GM11168 (cell line): ENCODE results near the gene DPP9.

Experiments
- in situ Hi-C: fragments of 300-500 bp; cut with MboI; formaldehyde crosslinking; loops from one replicate; pipeline ENCODE4 v1.12.0; 2022; ENCODE audit warnings: low sequenced_read_pairs; ENCODE audit not compliant: unreplicated experiment

Gene DPP9

DNA sequence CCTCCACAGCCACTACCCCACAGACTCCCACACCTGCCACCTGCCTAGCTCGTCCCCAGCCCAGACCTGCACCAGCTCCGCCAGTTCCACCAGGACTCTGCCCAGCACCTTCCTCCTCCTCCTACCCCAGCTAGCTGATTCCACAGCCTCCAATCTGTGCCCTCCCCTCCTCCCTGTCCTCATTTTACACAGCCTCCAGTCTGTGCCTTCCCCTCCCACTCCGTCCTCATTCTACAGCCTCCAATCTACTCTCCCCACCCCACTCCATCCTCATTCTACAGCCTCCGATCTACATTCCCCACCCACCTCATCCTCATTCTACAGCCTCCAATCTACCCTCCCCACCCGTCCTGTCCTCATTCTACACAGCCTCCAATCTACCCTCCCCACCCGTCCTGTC is 60.8 kb downstream of the DPP9 start:
- in situ Hi-C loops, result no loop called here

DNA sequence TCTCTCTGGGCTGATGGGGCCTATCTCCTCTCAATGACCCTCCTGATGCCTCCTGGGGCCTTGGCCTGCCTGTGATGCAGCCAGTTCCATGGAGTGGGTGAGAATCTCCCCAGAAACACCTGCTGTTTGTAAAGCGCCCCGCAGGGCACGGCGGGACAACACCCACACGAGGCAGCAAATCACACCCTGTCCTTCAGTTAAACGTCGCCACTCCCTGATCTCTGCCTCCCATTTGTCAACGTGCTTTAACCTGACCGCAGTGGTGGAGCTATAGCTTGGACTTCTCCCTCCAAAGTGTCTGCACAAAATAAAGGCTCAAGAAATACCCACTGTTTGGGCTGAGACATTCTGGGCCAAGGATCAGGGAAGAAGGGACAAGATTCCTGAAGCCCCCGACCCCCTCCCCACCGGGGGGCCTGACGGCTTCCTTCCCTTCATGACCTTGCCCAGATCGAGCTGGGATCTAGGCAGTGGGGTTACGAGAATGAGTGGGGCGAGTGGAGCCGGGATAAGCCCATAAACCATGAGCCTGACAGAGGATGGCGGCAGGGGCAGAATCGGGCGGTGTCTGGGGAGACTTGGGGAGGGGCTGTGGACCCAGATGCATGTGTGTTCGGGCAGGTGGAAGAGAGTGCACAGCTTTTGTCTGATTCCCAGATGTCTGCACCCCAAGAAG is 61.5 kb downstream of the DPP9 start:
- in situ Hi-C loops, result no loop called here

DNA sequence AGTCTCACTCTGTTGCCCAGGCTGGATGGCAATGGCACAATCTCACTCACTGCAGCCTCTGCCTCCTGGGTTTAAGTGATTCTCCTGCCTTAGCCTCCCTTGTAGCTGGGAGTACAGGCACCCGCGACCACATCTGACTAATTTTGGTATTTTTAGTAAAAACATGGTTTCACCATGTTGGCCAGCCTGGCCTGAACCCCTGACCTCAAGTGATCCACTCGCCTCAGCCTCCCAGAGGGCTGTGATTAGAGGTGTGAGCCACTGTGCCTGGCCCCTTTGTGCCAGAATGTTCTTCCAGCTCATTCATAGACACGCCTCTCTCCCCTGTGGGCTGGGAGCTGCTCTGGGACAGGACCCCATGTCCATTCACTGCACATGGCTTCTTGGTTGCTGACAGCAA is 62.6 kb downstream of the DPP9 start:
- in situ Hi-C loops, result no loop called here

DNA sequence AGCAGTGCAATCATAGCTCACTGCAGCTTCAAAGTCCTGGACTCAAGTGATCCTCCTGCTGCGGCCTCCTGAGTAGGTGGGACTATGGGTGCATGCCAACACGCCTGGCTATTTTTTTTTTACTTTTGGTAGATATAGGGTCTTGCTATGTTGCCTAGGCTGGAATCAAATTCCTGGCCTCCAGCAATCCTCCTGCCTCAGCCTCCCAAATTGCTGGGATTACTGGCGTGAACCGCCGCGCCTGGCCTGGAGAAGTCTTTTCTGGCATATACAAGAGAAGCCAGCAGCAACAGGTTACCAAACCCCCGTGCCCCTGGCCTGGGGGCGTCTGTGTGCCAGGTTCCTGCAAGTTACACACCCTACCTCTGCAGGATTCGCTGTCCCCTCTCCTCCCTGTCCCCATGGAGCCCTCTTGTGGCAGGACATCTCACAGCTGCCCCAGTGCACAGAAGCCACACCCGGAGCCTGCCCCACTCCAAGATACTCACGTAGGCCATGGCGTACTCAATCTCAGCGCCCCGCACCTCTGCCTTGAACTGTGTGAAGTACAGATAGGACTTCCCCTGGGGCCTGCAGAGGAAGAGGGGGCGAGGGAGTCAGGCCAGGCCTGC is 63.4 kb downstream of the DPP9 start:
- in situ Hi-C loops, result no loop called here

DNA sequence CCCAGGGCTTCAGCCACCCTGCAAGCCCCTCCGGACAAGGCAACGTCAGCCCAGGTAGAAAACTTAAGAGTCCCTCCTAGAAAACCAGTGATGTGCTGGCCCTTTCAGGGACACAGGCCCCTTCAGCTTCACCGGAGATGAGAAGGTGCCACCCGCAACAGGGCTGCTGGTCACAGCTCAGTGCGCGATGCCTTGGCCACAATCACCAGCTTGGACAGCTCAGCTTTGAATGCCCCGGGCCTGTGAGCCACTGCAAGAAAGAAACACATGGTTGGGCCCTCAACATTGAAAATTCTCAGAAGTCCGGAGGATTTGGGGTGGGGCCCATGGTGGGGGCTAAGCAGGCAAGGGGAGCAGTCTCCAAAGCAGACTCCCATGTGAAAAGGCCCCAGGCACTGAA is 65.8 kb downstream of the DPP9 start:
- in situ Hi-C loops, result no loop called here

DNA sequence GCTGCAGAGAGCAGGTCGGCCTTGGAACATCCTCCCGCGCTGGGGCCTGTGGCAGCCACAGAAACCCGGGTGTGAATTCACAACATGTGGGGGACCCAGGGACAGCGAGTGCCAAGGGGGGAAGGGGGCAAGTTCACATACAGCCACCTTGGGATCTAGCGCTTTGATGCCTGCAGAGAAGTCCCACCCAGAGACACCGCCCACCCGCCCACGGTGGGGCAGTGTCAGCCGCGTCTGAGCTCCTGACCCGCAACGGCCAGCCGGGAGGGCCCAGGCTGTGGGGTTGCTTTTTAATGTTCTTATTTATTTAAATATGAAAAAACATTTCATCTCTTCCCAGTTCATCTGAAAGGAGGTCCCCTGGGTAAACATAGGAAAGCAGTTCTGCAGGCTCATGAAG is 66.4 kb downstream of the DPP9 start:
- in situ Hi-C loops, result no loop called here

DNA sequence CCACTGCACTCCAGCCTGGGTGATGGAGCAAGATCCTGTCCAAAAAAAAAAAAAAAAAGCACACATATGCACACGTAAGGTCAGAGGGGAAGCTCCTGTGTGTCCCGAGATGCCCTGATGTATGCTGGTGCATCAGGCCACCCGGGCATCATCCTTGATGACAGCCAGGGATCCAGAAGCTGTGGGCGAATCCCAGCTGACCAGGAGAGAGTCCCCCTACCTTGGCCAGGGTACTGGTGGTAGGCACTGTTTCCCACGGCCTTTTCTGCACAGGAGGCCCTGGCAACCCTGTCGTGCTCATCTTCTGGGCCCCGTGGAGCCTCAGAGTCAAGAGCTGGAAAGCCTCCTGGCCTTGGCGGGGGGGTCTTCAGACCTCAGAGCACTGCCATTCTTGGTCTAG is 67.5 kb downstream of the DPP9 start:
- in situ Hi-C loops, result no loop called here

DNA sequence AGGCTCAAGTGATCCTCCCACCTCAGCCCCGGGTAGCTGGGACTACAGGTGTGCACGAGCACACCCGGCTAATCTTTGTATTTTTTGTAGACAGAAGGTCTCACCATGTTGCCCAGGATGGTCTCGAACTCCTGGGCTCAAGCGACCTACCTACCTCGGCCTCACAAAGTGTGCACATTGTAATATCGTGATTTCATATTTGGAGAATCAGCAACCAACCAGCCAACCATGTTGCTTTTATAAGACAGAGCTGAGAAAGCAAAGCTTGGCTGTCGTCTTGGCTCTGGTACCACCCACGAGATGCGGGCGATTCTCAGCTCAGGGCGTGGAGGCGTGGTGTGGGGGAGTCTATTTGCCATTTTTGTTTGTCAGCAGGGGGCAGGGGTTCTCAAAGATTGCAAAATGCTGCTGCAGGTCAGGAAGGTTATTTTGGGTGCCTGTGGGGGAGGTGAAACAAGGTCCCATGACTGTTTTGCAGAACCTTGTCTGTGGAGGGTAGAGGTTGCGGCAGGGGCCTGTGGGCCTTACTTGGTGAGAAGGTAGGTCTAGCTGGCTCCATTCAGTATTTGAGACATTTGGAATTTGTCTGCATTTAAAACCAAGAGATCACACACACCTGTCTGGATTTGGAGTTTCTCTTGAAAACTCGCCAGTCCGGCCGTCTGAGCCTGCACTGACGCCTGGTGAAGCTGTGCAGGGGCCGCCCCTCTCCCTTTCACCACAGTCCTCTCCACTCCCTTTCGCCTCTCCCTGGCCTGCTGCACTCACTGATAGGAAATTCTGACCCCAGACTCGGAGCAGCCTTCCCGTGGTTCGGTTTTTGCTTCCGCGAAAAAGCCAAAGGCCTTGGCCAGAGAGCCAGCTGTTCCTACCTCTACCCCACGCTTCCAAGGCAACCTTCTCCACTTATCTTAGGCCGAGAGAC is 68.9 kb downstream of the DPP9 start:
- in situ Hi-C loops, result no loop called here

DNA sequence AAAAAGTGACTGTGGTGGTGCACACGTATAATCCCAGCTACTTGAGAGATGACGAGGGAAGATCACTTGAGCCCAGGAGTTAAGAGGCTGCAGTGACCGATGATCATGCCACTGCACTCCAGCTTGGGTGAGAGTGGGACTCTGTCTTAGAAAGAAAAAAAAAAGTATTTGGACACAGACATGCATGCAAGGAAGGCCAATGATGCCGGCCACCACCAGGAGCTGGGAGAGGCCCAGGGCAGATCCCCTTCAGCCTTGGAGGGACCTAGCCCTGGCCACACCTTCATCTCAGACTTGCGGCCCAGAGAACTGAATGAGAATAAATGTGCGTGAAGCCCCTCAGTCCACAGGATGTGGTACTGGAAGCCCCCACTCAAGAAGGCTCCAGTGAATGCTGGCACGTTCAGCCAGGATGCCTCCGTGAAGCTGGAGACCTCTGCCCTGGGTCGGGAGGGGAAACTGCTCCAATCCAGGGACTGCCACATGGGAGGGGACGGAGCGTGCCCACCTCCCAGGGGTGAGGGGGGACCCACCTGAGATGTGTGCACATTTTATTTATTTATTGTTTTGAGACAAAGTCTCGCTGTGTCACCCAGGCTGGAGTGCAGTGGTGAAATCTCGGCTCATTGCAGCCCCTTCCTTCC is 69.7 kb downstream of the DPP9 start:
- in situ Hi-C loops, result no loop called here

DNA sequence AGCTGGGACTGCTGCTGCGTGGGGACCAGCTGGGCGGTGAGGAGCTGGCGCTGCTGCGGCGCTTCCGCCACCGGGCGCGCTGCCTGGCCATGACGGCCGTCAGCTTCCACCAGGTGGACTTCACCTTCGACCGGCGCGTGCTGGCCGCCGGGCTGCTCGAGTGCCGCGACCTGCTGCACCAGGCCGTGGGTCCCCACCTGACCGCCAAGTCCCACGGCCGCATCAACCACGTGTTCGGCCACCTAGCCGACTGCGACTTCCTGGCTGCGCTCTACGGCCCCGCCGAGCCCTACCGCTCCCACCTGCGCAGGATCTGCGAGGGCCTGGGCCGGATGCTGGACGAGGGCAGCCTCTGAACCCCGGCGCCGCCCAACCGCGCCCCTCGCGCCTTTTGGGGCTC is 71.6 kb downstream of the DPP9 start:
- in situ Hi-C loops, result no loop called here

DNA sequence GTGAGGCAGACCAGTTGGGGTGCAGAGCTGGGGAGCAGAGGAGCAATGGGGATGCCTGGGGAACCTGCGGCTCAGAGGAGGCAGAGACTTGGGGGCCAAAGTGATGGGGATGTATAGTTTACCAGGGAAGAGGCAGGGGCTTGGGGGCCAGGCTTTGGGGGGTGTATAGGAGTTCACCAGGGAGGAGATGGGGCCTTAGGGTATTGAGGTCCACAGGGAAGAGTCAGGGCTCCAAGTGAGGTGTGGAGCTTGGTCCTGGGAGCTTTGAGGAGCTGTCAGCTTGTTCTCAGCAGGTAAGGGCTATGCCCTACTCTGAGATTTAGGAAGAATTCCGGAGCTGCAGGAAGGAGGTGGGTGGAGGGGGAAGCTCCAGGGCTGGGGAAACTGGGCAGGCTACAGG is 73.5 kb downstream of the DPP9 start:
- in situ Hi-C loops, result no loop called here

DNA sequence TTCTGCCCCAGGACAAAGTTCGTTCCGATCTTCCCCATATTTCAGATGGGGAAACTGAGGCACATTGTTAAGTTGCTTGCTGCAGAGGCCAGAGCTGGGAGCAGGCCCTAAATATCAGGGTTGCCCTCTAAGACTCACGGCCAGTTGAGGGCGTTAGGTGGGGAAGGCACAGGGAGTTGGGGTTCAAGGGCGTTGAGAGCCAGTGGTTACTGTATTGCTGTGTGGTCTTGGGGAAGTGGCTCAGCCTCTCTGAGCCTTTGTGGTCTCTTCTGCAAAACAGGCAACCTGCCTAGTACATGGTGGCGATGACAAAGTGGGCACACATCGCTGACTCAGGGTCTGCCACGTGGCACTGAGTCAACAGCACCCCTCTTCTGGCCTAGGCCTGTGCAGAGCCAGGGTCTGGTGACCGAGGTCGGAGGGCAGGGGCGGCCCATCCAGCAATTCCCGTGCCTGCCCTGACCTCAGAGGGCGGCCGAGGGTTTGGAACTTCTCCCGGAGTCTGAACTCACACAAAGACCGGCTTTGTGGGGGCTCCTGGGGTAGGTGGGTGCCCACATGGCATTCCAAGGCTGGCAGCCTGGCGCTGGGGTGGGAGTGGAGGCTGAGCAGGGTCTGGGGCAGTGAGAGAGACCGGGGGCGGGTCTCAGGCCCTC is 74.1 kb downstream of the DPP9 start:
- in situ Hi-C loops, result no loop called here

DNA sequence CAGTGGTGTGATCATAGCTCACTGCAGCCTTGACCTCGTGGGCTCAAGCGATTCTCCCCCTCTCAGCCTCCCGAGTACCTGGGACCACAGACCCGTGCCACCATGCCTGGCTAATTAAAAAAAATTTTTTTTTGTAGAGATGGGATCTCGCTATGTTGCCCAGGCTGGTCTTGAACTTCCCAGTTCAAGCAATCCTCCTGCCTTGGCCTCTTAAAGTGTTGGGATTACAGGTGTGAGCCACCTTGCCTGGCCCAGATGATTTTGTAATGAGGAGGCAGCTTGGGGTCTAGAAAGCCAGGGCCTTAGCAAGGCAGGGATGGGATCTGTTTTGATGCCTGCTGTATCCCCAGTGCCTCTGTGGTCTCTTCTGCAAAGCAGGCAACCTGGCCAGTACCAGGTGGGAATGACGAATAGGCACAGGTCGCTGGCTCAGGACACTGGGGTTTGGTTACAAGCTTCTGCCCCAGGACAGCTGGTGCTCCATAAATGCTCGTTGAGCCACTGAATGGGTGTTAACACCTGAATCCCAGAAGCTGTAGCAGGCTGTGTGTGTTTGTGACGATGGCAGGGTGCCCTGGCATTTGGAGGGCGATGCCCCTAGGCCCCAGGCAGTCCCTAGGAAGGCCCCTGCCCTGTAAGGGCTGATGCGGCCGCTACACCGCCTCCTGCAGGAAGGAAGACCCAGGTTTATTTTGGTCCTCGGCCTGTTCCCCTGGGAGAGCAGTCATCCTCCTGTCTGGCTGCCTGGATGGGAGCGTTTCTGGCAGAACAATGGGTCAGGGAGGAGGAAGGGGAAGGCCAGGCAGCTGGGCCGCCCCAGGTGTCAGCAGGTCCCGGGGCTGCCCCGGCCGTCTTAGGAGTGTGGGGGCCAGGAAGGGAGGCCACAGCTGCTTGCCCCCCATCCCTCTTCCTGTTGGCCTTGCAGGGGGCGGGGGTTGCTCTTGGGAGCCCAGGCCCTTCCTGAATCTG is 75.7 kb downstream of the DPP9 start:
- in situ Hi-C loops, result no loop called here

DNA sequence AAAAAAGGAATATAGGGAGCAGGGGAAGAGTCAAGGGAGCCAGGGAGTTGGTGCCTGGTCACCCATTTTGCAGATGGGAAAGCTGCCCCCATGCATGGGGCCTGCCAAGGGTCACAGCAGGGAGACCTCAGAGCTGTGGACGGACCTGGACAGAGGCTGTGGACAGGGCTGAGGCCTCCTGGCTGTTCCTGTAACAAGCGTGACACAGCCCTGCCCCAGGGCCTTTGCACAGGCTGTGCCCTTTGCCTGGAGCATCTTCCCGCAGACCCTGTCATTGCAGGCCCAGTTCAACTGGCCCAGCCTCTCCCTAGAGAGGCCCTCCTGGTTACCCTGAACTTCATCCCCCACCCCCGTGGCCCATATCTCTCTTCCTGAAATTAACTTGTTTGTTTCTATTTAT is 77.9 kb downstream of the DPP9 start:
- in situ Hi-C loops, result no loop called here

DNA sequence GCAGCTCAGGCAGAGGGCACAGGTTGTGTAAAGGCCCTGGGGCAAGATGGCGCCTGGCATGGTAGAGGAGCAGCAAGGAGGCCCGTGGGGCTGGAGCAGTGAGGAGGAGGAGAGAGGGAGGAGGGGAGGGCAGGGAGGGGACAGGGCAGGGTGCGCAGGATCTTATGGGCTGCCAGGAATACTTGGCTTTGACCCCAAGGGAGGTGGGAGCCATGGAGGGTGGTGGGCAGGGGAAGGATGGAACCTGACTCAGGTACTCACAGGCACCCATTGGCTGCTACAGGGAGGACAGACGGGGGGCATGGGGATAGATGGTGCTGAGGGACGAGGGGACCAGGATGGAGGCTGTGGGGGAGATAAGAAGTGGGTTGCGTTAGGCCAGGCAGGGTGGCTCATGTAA is 81.0 kb downstream of the DPP9 start:
- in situ Hi-C loops, result loop anchor here (5.0 kb wide), 1 partner anchor 65 kb away; no protein-coding TSS in a partner anchor

DNA sequence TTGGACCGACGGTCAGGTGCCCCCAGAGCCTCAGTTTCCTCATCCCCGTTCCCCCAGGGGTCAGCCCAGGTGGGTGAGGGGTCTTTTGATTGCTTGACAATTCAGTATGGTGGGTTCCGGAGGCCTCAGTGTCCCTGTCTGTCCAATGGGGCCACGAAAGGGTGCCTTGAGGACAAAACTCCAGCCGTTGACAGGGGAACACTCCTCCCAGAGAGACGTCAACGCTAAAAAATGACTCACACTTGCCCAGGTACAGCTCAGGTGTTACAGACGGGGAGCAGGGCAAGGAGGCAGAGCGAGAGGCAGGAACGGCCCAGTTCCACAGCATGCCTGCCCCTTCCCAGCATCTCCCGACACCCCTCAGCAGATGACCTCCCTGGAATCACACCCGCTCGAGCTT is 82.5 kb downstream of the DPP9 start:
- in situ Hi-C loops, result loop anchor here (5.0 kb wide), 1 partner anchor 64 kb away; no protein-coding TSS in a partner anchor

DNA sequence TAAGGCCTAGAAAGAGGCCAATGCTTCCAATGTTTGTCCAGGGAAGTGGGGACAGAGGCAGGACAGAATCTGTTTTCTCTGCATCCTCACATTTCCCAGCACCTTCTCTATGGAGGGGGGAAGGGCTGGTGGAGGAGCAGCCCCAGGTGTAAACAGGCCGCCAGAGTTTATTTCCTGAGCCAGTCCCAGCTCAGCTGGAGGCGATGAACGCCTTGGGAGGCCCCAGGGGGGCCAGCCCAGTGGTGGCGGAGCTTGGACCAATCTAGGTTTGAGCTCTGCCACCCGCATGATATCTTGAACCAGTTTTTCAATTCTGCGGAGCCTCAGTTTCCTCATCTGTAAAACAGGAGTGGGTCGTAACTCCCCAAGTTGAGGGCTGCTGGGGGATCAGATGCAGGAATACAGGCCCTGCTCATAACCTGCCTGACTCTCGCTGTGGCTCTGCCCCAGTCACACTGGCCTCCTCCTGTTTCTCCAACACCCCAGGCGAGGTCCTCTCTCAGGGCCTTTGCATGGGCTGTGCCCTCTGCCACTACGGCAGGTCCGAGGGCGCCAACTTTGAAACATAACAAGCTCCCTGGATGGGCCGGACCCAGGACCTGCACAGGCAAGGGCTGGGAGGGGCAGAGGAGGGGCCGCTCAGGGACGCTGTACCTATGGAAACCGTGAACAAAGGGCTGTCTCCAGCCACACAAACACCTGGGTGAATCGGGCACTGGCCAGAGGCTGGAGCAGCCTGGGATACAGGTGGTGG is 83.2 kb downstream of the DPP9 start:
- in situ Hi-C loops, result loop anchor here (5.0 kb wide), 1 partner anchor 63 kb away; no protein-coding TSS in a partner anchor

DNA sequence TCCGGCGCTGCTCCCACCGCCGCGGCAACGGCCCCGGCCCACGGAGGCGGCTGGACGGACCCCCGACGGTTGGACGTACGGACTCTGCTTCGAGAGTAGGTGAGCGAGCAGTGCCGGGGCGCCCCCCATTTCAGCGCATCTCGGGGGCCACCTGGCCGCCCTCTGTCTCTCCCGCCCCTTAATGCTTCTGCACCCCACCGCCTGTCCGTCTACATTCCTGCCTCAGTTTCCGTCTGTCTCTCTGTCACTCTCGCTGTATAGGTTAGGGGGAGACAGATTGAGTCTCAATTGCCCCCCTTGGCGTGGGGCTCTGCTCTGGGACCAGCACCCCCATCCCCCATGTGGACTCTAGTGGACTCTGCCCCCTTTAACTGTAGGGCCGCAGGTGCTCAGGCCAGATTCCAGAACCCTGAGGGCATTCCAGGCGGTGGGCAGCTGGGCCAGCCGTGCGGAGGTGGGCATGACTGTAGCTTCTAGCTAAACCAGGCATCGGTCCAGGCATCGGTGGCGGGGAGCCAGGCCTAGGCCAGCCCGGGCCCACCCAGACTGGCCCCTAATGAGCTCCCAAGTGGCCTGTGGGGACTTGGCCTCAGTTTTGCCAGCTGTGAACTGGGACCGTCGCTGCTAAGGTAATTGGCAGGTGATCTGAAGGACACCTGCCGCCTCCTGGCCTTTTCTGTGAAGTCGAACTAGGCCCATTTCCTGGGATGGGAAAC is 84.0 kb downstream of the DPP9 start:
- in situ Hi-C loops, result loop anchor here (5.0 kb wide), 1 partner anchor 62 kb away; no protein-coding TSS in a partner anchor
